HEK293 (cell line): ENCODE results near the gene HSFX3.
"Not testable (repeated sequence)": the region's sequence is repeated elsewhere in the genome, so short reads cannot be mapped to it uniquely, and the experiment has no call there.

Experiments
- ZNF76 ChIP-seq: fragments of 450-650 bp; formaldehyde crosslinking; IDR thresholded peaks from 2 replicates; pipeline ENCODE4; 2016; ENCODE audit warnings: low read depth, missing biosample characterization, missing genetic modification characterization, borderline replicate concordance
- TF ChIP-seq, protein P1 (sequence below): fragments of 450-650 bp; formaldehyde crosslinking; IDR thresholded peaks from 2 replicates; pipeline ENCODE4 v1.5.1; 2016; ENCODE audit warnings: missing biosample characterization, missing genetic modification characterization

GRCh38 chrX:149520636-149521277 lies 29.0 kb downstream of the HSFX3 start:
- TF ChIP-seq, protein P1, sequence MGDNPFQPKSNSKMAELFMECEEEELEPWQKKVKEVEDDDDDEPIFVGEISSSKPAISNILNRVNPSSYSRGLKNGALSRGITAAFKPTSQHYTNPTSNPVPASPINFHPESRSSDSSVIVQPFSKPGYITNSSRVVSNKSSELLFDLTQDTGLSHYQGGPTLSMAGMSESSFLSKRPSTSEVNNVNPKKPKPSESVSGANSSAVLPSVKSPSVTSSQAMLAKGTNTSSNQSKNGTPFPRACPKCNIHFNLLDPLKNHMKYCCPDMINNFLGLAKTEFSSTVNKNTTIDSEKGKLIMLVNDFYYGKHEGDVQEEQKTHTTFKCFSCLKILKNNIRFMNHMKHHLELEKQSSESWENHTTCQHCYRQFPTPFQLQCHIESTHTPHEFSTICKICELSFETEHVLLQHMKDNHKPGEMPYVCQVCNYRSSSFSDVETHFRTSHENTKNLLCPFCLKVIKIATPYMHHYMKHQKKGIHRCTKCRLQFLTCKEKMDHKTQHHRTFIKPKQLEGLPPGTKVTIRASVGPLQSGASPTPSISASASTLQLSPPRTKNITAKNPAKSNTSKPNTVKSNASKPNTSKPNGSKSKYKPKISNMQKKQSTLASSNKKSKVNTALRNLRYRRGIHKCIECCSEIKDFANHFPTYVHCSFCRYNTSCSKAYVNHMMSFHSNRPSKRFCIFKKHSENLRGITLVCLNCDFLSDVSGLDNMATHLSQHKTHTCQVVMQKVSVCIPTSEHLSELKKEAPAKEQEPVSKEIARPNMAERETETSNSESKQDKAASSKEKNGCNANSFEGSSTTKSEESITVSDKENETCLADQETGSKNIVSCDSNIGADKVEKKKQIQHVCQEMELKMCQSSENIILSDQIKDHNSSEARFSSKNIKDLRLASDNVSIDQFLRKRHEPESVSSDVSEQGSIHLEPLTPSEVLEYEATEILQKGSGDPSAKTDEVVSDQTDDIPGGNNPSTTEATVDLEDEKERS (tag by site-specific recombination), result not testable (repeated sequence)
- not testable (repeated sequence) for TF ChIP-seq ZNF76
